Measurements from ENCODE around the gene DAD1. TPM values are rescaled to one million over a fixed set of nuclear protein-coding genes. Genes with fewer than 3 reads are reported as not detected.

The DAD1 gene
- total RNA-seq, 1 experiment from 2014 or later: 290 TPM

DNA sequence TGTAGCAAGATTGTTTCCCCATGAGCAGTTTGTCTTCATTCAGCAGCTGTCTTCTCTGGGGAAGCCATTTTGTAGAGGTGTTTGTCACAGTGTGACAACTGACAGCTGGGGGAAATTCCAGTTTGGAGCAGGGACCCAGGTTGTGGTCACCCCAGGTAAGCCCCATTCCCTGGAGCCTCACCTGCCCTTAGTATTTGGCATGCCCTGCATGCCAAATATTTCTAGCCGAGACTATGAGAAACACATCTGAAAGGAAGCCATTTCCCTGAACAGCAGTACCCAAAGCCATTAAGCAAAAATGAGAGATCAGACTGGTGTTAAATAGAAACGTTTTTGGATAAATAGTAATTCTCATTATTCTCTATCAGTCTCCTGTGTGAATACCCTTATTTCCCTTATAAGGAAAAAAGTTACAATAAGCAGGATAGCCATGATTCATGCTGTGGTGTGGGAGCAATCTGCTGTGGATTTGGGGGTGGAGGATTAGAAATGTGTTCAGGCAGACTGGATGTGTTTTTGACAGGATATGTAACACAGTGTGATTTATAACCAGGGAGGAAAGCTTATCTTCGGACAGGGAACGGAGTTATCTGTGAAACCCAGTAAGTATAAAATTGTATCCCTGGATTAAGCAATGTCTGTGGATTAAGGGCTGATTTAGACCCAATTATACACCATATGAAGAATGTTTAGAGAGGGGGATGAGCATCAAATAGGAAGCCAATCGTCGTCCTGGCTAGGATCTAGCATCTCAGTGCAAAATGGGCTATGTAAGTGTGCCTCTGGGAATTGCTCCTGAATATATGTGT lies 68.9 kb downstream of the DAD1 start:
- peak; percentile 68 for DNase-seq (ENCODE audit: low read depth)

DNA sequence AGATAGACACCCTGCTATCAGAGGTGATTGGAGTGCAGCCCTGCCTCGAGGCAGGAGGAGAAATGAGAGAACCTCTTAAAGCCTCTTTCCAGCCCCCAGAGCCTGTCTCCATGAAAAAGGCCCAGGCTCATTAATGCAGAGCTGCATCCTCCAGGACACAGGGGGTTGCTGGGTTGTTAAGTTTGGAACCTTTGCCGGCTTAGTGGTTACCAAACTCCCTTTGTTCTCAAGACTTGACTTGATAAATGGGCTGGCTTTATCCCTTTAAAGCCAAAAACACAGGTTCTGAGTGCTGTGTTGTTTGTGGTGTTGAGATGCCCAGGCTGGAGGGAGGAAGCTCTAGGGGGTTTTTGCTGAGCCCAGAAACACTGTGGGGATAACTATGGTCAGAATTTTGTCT lies 71.0 kb downstream of the DAD1 start:
- no peak for DNase-seq (ENCODE audit: low read depth)

- DNase-seq (ENCODE audit: low read depth): no peak
Measured at GRCh38 chr14:22517117-22517720, 71.8 kb downstream of the DAD1 start.

DNA sequence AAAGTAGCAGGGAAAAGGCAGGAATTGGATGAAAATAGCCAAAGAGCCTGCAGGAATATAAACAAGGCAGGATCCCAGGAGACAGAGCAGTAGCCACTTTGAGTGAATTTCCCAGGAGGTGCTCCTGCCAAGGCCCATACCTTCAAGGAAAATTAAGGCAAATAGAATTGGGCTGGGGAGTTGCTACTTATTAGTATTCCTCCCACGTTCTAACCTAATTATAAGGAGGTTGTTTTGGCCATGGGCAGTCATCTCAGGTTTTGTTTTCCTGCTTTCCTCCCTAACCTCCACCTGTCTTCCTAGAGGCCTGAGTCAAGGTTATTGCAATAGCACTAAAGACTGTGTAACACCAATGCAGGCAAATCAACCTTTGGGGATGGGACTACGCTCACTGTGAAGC lies 73.1 kb downstream of the DAD1 start:
- DNase-seq (ENCODE audit: low read depth): no peak

Other genes with a start within 250 kb of the DAD1 start
- 6.5 and 9.8 TPM in 2 replicates for gene ABHD4, start 9.1 kb upstream of the DAD1 start, total RNA-seq (2014; rRNA removed)
- not detected in 2 replicates for gene OR6J1, start 55.1 kb upstream of the DAD1 start, total RNA-seq (2014; rRNA removed)
- gene OXA1L, start 177.5 kb upstream of the DAD1 start, total RNA-seq (2014; rRNA removed): 80.6 and 83.2 TPM in 2 replicates
- gene SLC7A7, start 226.2 kb upstream of the DAD1 start, total RNA-seq (2014; rRNA removed): 4.2 and 4.6 TPM in 2 replicates
- 104 and 188 TPM in 2 replicates for gene MRPL52, start 240.7 kb upstream of the DAD1 start, total RNA-seq (2014; rRNA removed)
- 292 and 331 TPM in 2 replicates for gene MMP14, start 247.4 kb upstream of the DAD1 start, total RNA-seq (2014; rRNA removed)

Data from LHCN-M2 (cell line).